Measurements from ENCODE around the gene TCERG1L.
"Not testable (repeated sequence)": the region's sequence is repeated elsewhere in the genome, so short reads cannot be mapped to it uniquely, and the experiment has no call there.

Gene TCERG1L, protein sequence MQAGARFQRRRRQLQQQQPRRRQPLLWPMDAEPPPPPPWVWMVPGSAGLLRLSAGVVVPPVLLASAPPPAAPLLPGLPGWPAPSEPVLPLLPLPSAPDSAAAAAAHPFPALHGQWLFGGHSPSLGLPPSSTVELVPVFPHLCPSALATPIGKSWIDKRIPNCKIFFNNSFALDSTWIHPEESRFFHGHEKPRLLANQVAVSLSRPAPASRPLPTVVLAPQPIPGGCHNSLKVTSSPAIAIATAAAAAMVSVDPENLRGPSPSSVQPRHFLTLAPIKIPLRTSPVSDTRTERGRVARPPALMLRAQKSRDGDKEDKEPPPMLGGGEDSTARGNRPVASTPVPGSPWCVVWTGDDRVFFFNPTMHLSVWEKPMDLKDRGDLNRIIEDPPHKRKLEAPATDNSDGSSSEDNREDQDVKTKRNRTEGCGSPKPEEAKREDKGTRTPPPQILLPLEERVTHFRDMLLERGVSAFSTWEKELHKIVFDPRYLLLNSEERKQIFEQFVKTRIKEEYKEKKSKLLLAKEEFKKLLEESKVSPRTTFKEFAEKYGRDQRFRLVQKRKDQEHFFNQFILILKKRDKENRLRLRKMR

GRCh38 chr10:131311661-131312477 lies at the start of gene TCERG1L:
Gene TCERG1L (minus strand): TSS chr10:131311721. CDS start chr10:131311635, 86 bp downstream.
- no peak for DNase-seq (ENCODE audit: low read depth)

DNA sequence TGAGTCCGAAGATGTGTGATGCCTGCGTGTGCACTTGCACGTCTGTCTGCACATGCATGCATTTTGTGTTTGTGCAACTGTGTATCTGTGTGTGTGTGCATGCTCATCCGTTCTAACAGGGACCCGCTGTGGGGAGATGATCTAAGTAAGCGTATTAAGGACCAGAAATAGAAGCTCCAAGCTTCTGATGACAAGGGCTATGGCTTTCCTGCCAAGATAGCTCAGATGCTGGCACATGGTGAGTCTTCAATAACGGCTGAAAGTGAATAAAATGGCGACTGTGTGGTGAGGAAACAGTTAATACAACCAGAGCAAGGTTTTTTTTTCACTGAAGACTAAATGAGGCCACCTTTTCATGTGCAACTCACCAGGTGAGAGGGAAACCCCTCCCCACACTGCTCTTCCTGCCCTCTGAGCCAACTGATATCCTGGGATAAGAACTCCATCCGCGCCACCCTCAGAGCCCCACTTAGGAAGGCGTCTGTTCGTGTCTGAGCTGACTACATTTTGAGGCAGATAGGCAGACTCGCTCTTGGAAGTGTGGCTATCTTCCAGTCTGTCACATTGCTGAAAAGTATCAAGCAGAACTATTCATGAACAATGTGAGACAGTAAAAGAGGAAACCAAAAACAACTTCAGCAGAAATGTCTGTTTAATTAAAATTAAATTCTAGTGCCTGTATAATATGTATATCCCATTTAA lies 47.4 kb upstream of the TCERG1L start:
- no peak for DNase-seq (ENCODE audit: low read depth)

- no peak for DNase-seq (ENCODE audit: low read depth)
Observed at GRCh38 chr10:131356442-131356841, 44.9 kb upstream of the TCERG1L start.

- no peak for DNase-seq (ENCODE audit: low read depth)
Observed at GRCh38 chr10:131355881-131356280, 44.4 kb upstream of the TCERG1L start.

- no peak for DNase-seq (ENCODE audit: low read depth)
Observed at GRCh38 chr10:131355056-131355455, 43.5 kb upstream of the TCERG1L start.

DNA sequence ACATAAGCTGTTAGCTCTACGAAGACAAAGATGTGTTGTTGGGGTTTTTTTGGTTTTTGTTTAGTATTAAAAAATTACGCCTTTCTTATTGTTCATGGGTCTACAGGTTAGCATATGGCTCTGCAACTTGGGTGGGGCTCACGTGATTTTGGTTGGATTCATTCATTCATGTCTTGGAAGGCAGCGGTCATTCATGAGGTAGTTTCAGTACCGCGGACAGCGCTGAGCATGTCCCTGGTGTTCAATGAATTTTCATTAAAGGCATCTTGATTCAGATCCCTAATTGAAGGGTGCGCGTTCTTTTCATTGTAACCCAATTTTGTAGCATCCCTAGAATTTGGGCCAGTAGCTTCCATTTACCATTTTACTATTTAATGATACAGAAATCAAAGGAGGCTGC lies 42.9 kb upstream of the TCERG1L start:
- DNase-seq (ENCODE audit: low read depth), result no peak

DNA sequence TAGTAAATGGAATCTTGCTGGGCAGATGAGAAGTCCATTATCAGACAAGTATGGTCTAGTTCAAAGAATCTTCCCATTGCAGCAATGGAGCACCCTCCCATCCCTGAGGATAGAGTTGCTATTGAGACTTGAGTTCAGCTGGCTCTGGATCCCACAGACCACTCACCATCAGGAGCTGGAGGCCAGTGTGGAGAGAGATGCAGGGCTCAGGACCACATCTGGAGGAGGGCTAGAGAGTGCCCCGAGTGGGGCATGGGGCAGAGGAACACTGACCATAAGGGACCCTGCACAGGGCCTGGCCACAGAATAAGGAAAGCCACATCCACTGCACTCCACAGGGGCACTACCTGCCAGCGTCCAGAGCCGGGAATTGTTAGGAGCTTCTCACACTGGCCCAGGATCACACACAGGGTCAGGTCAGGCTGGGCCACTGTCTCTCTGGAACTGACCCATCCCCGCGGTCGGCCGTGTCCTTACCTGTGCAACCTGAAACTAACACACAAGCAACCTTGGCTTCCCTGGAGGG lies 41.3 kb upstream of the TCERG1L start:
- no peak for DNase-seq (ENCODE audit: low read depth)

GRCh38 chr10:131350660-131351059 lies 39.1 kb upstream of the TCERG1L start:
- DNase-seq (ENCODE audit: low read depth), result no peak

DNA sequence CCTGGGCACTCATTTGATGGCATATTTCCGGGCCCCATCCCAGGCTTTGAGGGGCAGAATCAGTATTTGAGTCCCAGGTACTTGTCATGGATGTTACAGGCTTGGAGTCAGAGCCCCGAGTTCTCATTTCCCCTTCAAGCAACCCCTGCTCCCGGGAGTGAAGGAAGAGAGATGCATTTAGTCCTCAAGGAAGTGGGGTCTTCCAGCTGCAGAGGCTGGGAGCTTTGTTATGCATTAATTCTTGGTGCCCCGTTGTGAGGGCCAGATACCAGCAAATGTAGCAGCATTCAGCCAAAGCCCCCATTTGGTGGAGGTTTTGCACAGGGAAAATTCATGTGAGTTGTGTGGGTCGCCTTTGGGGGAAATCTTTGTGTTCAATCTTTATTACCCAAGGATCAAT lies 38.7 kb upstream of the TCERG1L start:
- DNase-seq (ENCODE audit: low read depth), result no peak

GRCh38 chr10:131346456-131346855 lies 34.9 kb upstream of the TCERG1L start:
- no peak for DNase-seq (ENCODE audit: low read depth)

- DNase-seq (ENCODE audit: low read depth), result no peak
Observed at GRCh38 chr10:131345691-131346090, 34.2 kb upstream of the TCERG1L start.

GRCh38 chr10:131344747-131345146 lies 33.2 kb upstream of the TCERG1L start:
- DNase-seq (ENCODE audit: low read depth), result no peak

DNA sequence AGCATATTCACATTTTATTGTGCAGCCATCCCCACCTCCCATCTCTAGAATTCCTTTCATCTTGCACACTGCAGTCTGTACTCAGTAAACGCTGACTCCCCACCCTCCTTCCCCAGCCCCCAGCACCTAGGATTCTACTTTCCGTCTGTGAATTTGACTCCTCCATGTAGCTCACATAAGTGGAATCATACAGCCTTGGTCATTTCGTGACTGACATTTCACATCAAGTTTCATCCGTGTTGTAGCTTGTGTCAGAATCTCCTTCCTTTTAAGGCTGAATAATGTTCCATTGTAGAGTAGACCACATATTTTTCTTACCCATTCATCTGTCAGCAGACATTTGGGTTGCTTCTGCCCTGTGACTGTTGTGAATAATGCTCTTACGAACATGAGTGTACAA lies 26.2 kb upstream of the TCERG1L start:
- DNase-seq (ENCODE audit: low read depth), result no peak

DNA sequence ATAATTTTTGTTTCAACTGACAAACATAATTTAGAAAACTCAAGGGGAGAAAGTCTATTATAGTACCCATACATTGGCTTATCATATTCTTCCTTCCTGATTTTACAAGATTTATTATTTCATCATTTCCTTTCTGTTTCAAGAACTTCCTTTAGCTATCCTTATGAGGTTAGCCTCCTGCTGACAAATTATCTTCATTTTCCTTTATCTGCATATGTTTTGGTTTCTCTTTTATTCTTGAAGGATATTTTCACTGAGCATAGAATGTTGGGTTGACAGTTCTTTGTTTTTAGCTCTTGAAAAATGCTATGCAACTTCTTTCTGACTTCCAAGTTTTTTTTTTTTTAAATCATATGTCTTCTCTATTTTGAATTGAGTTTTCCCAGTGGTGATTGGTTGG lies 21.3 kb upstream of the TCERG1L start:
- DNase-seq (ENCODE audit: low read depth), result no peak

GRCh38 chr10:131323880-131324279 lies 12.4 kb upstream of the TCERG1L start:
- DNase-seq (ENCODE audit: low read depth), result no peak

DNA sequence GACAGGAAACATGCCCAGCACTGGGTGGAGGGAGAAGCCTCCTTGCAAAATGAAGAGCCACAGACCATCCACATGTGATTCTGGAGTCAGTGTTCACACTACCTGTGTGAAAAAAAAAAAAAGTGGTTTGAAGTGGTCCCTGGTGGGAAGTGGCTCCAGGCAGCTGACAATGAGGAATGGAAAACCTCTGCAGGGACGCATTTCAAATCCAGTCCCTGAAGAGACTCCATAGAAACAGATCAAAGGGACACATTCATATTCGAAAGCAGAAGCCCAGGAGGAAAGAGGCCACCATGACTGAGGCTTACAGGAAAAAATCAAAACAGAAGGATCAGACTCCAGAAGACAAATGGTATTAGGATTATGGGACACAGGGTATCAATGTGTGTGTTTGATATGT lies 11.5 kb upstream of the TCERG1L start:
- DNase-seq (ENCODE audit: low read depth), result no peak

GRCh38 chr10:131322575-131322974 lies 11.1 kb upstream of the TCERG1L start:
- not testable (repeated sequence) for DNase-seq (ENCODE audit: low read depth)

GRCh38 chr10:131320860-131321604 lies 9.5 kb upstream of the TCERG1L start:
- no peak for DNase-seq (ENCODE audit: low read depth)

DNA sequence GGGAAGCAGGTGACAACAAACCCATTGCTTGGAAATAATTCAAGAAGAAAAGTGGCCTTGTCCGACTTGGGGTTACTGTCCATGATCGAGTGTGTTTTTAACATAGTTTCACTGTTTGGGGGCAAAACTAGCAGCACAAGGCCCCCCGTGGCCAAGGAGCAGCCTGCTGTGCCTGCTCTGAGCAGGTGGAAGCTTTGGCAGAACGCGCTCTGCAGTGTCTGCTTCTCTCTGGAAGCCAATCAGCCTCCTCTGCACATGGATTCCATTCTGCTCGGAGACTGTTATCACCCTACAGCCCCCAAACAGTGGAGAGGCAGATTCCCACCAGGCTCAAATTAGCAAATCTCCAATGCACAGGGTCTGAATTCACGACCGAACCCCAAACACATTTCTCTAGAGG lies 7.3 kb upstream of the TCERG1L start:
- no peak for DNase-seq (ENCODE audit: low read depth)

DNA sequence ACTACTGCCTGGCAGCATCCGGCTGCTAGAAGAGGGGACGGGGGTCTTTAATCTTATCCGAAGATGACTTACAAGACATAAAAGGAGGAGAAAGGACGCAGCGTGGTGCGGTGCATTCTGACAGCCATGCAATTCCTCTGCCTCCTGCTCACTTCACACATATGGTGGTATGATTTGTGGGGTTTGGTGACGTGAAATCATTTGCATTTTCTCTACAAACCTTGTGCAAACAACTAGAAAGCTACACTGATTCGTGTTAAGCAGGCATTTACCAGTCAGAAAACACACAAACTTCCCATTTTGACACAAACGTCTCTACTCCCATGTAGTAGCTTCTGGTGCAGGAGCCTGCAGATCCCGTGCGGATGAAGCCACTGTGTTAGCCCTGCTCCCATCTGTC lies 6.8 kb upstream of the TCERG1L start:
- no peak for DNase-seq (ENCODE audit: low read depth)

DNA sequence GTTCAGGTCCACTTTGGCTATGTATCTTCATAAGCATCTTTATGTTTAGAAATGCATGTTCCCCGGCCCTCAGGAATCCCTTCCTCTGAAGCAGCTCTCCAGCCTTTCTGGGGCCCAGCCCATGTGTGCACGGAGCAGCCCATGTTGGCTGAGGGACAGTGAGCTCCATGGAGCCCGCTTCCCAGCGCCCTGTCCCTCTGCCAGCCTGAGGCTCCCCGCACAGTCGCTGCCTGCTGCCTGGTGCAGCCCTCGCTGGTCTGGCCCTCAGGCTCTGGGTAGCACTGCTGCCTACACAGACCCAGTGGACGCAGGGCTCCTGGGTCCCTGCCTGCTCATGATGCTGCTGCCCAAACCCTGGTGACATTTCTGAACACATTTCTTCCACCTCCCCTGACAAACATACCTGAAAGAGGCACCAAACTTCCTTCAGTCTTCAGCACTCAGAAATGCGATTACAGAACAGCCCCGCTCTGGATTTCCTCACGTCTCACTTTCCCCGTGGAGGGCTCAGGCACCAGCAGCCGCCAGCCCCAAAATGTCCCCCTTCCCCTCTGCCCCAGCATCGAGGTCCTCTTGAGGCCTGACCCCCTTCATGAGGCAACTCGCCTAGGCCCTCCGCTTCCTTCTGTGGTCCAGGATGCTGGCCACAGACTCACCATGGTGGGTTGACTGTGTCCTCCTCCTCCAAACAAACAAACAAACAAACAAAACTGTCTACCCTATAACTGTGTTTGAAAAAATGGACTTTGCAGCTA lies 5.0 kb upstream of the TCERG1L start:
- no peak for DNase-seq (ENCODE audit: low read depth)
